SK-N-SH (cell line): ENCODE results near the gene METTL13. TPM values are rescaled to one million over a fixed set of nuclear protein-coding genes. Genes with fewer than 3 reads are reported as not detected.
A peak's percentile ranks its signal among the peaks of the same experiment; 100 is the strongest.

Source experiments
- CTCF ChIA-PET: fragments of 300-600, 350-600 bp; formaldehyde crosslinking; extraction: SDS; loops from one replicate; lab custom pipeline; 2021; lab: Yijun Ruan, JAX
- POLR2A ChIA-PET: fragments of 350-600 bp; sonication (Branson Sonifier 250); formaldehyde crosslinking; extraction: SDS; loops from one replicate; lab custom pipeline; 2020; ENCODE audit warnings: antibody characterized with exemption, inconsistent platforms; lab: Yijun Ruan, JAX
- DNase-seq: peaks from one replicate; pipeline ENCODE4 v3.0.0; 2012
- H2AFZ ChIP-seq: fragments of 200-600 bp; sonication (generic); 2 replicates; pipeline ENCODE4 v1.8.1; 2016; ENCODE audit warnings: antibody characterized with exemption, mild to moderate bottlenecking, low read depth
- H3F3A ChIP-seq: fragments of 200-600 bp; sonication (generic); replicated peaks from 2 replicates; pipeline ENCODE3; 2016; ENCODE audit warnings: antibody characterized with exemption, mild to moderate bottlenecking; ENCODE audit not compliant: insufficient read depth
- H3K27ac ChIP-seq, 2 experiments: fragments of 200-500 bp in 1 of 2; fragments of 200-600 bp in 1 of 2; sonication (Bioruptor generic) in 1 of 2; sonication (generic), shearing (Covaris generic) in 1 of 2; 2 replicates each; pipeline versions ENCODE4 v1.5.1 to v1.6.1; 2014 to 2016; ENCODE audit warnings: low read depth in 2 of 2, inconsistent platforms in 1 of 2, low read length in 1 of 2, mild to moderate bottlenecking in 1 of 2, mixed read lengths in 1 of 2
- H3K27me3 ChIP-seq: fragments of 200-600 bp; sonication (generic), shearing (Covaris generic); 2 replicates; pipeline ENCODE4 v1.6.1; 2016; ENCODE audit warnings: mixed run types; ENCODE audit not compliant: insufficient read depth
- H3K36me3 ChIP-seq, 2 experiments: fragments of 200-500 bp in 1 of 2; fragments of 200-600 bp in 1 of 2; sonication (Bioruptor generic) in 1 of 2; sonication (generic) in 1 of 2; replicated peaks in 1 of 2; 2 replicates each; pipeline versions ENCODE3 to v1.5.1; 2014 to 2016; ENCODE audit warnings: low read length in 1 of 2, mild to moderate bottlenecking in 1 of 2; ENCODE audit not compliant: insufficient read depth in 2 of 2, control insufficient read depth in 1 of 2
- H3K4me1 ChIP-seq, 2 experiments: fragments of 200-500 bp in 1 of 2; fragments of 200-600 bp in 1 of 2; sonication (Bioruptor generic) in 1 of 2; sonication (generic), shearing (Covaris generic) in 1 of 2; 2 replicates each; pipeline versions ENCODE4 v1.5.1 to v1.6.1; 2014 to 2016; ENCODE audit warnings: low read depth in 1 of 2, low read length in 1 of 2, mixed run types in 1 of 2; ENCODE audit not compliant: insufficient read depth in 2 of 2, control insufficient read depth in 1 of 2
- H3K4me2 ChIP-seq: fragments of 200-600 bp; sonication (generic), shearing (Covaris generic); 2 replicates; pipeline ENCODE4 v1.6.1; 2017; ENCODE audit warnings: mixed run types
- H3K4me3 ChIP-seq, 2 experiments: fragments of 200-500 bp in 1 of 2; fragments of 200-600 bp in 1 of 2; sonication (Bioruptor generic) in 1 of 2; sonication (generic), shearing (Covaris generic) in 1 of 2; 2 replicates each; pipeline versions ENCODE4 v1.5.1 to v1.8.1; 2014 to 2016; ENCODE audit warnings: low read depth in 2 of 2, inconsistent platforms in 1 of 2, low read length in 1 of 2, mild to moderate bottlenecking in 1 of 2, mixed read lengths in 1 of 2, moderate library complexity in 1 of 2
- H3K79me2 ChIP-seq: fragments of 200-600 bp; sonication (generic); 2 replicates; pipeline ENCODE4 v1.8.1; 2017; ENCODE audit warnings: mild to moderate bottlenecking; ENCODE audit not compliant: insufficient read depth
- H3K9ac ChIP-seq: fragments of 200-600 bp; sonication (generic); 2 replicates; pipeline ENCODE4 v1.6.1; 2017; ENCODE audit warnings: mixed run types
- H3K9me2 ChIP-seq: fragments of 200-600 bp; sonication (generic); 2 replicates; pipeline ENCODE4 v1.6.1; 2017; ENCODE audit warnings: mixed run types
- H3K9me3 ChIP-seq: fragments of 200-600 bp; sonication (generic); 2 replicates; pipeline ENCODE4 v1.6.1; 2017; ENCODE audit warnings: mixed run types, mild to moderate bottlenecking, moderate library complexity
- H4K20me1 ChIP-seq: fragments of 200-600 bp; sonication (generic); 2 replicates; pipeline ENCODE4 v1.6.1; 2017; ENCODE audit warnings: mild to moderate bottlenecking, mixed run types; ENCODE audit not compliant: insufficient read depth
- CHD2 ChIP-seq: fragments of 150-350 bp; IDR thresholded peaks from 2 replicates; pipeline ENCODE4 v1.6.1; 2018; ENCODE audit warnings: low read length; ENCODE audit not compliant: partially characterized antibody
- CTCF ChIP-seq: fragments of 200-600 bp; sonication (generic); IDR thresholded peaks from 2 replicates; pipeline ENCODE4 v1.6.1; 2017; ENCODE audit warnings: antibody characterized with exemption, mild to moderate bottlenecking, moderate library complexity
- ELF1 ChIP-seq: IDR thresholded peaks from 2 replicates; pipeline ENCODE4 v1.4.0; 2012
- EP300 ChIP-seq, 2 experiments: IDR thresholded peaks; 2 replicates each; pipeline versions ENCODE4 v1.4.0 to v1.6.1; 2012; ENCODE audit warnings: borderline replicate concordance in 1 of 2, low read depth in 1 of 2, low read length in 1 of 2
- EZH2phosphoT487 ChIP-seq: fragments of 200-600 bp; sonication (generic); IDR thresholded peaks from 2 replicates; pipeline ENCODE4 v1.6.1; 2017; ENCODE audit warnings: low read depth, mixed run types, mild to moderate bottlenecking, antibody characterized with exemption, moderate library complexity, borderline replicate concordance
- FOSL2 ChIP-seq: IDR thresholded peaks from 2 replicates; pipeline ENCODE4 v1.4.0; 2012; ENCODE audit warnings: low read depth, mild to moderate bottlenecking, moderate library complexity, borderline replicate concordance
- FOXJ3 ChIP-seq: sonication (generic); formaldehyde crosslinking; IDR thresholded peaks from 2 replicates; pipeline ENCODE4 v1.5.1; 2020; ENCODE audit warnings: mild to moderate bottlenecking, missing genetic modification reagents
- FOXM1 ChIP-seq: IDR thresholded peaks from 2 replicates; pipeline ENCODE4 v1.4.0; 2012; ENCODE audit warnings: low read depth, mild to moderate bottlenecking
- GABPA ChIP-seq: IDR thresholded peaks from 2 replicates; pipeline ENCODE4 v1.4.0; 2012; ENCODE audit warnings: low read depth, mild to moderate bottlenecking
- GATA2 ChIP-seq: sonication (generic); formaldehyde crosslinking; IDR thresholded peaks from 2 replicates; pipeline ENCODE4 v1.5.0; 2020; ENCODE audit warnings: mild to moderate bottlenecking, missing genetic modification reagents
- JUND ChIP-seq: IDR thresholded peaks from 2 replicates; pipeline ENCODE4 v1.4.0; 2012
- MAX ChIP-seq: IDR thresholded peaks from 2 replicates; pipeline ENCODE4 v1.4.0; 2012; ENCODE audit warnings: low read depth
- MXI1 ChIP-seq: IDR thresholded peaks from 2 replicates; pipeline ENCODE4 v1.6.1; 2012; ENCODE audit warnings: mild to moderate bottlenecking, low read depth, low read length, improper control_type of control experiment
- NFIC ChIP-seq: IDR thresholded peaks from 2 replicates; pipeline ENCODE4 v1.4.0; 2012; ENCODE audit warnings: borderline replicate concordance
- NRF1 ChIP-seq: IDR thresholded peaks from 2 replicates; pipeline ENCODE4 v1.6.1; 2012; ENCODE audit warnings: low read depth, mild to moderate bottlenecking, low read length
- PBX3 ChIP-seq: IDR thresholded peaks from 2 replicates; pipeline ENCODE4; 2012
- POLR2AphosphoS5 ChIP-seq: IDR thresholded peaks from 2 replicates; pipeline ENCODE4 v1.6.1; 2012; ENCODE audit warnings: low read depth, low read length
- RAD21 ChIP-seq: IDR thresholded peaks from 2 replicates; pipeline ENCODE4 v1.6.1; 2012; ENCODE audit warnings: mild to moderate bottlenecking, low read length
- RCOR1 ChIP-seq: fragments of 150-350 bp; IDR thresholded peaks from 2 replicates; pipeline ENCODE4 v1.6.1; 2017; ENCODE audit warnings: antibody characterized with exemption, low read length
- RXRA ChIP-seq: IDR thresholded peaks from 2 replicates; pipeline ENCODE4 v1.4.0; 2012; ENCODE audit warnings: low read depth, mild to moderate bottlenecking, borderline replicate concordance
- TAF1 ChIP-seq: IDR thresholded peaks from 2 replicates; pipeline ENCODE4 v1.6.1; 2012; ENCODE audit warnings: low read depth, mild to moderate bottlenecking, low read length, moderate library complexity, borderline replicate concordance
- TCF12 ChIP-seq: IDR thresholded peaks from 2 replicates; pipeline ENCODE4 v1.4.0; 2012
- TEAD4 ChIP-seq: IDR thresholded peaks from 2 replicates; pipeline ENCODE4 v1.4.0; 2012; ENCODE audit warnings: mild to moderate bottlenecking, borderline replicate concordance; ENCODE audit not compliant: insufficient read depth
- USF1 ChIP-seq: IDR thresholded peaks from 2 replicates; pipeline ENCODE4 v1.4.0; 2012; ENCODE audit warnings: low read depth, borderline replicate concordance
- USF2 ChIP-seq: fragments of 150-350 bp; IDR thresholded peaks from 2 replicates; pipeline ENCODE4 v1.6.1; 2017; ENCODE audit warnings: antibody characterized with exemption, low read length, low read depth, borderline replicate concordance
- YY1 ChIP-seq: IDR thresholded peaks from 2 replicates; pipeline ENCODE4 v1.4.0; 2012; ENCODE audit warnings: low read depth, mild to moderate bottlenecking
- ZBTB33 ChIP-seq: IDR thresholded peaks from 2 replicates; pipeline ENCODE4 v1.4.0; 2012; ENCODE audit warnings: low read depth, borderline replicate concordance
- WGBS: methylation state at CpG from one replicate; pipeline ENCODE4 v1.1.6; 2017; ENCODE audit warnings: low lambda C conversion rate; 5-methylcytosine and 5-hydroxymethylcytosine counted together
- polyA plus RNA-seq, 3 experiments: library from polyadenylated mRNA; depleted of rRNA; stranded (reverse); fragments of >200 nt; gene quantifications; 2 replicates each; pipeline ENCODE4 v1.2.3, GENCODE V29; 2012

The METTL13 gene
- polyA plus RNA-seq, 1 of the 3 experiments (the other 2 are of a cell fraction): 32.7 TPM

- 41% methylated on average over 8 of the region's 8 CpGs for WGBS
- ChIA-PET CTCF (interaction anchor here (0.8 to 5.1 kb wide), 9 partner anchors 13 to 257 kb away, joined by 3 to 20 read pairs (median 3); partner anchors contain the start of genes METTL13 and PRRC2C), POLR2A (interaction anchor here (0.7 to 1.6 kb wide), 3 partner anchors 10 to 38 kb away, joined by 3 to 12 read pairs (median 6); partner anchors contain the start of gene METTL13)
- DNase-seq: no peak
- H3K36me3 ChIP-seq: no peaks in the 10 kb centered on the region
- H2AFZ ChIP-seq: peak overlapping the region; percentile 95
- H3K27ac ChIP-seq: peak overlapping the region; percentile 95 to 100
- H3K79me2 ChIP-seq: peaks cover 26% of the 10 kb centered on the region
- peaks cover 10% of the 10 kb centered on the region for H3F3A ChIP-seq
- peaks cover 19 to 22% of the 10 kb centered on the region in 2 experiments for H3K4me1 ChIP-seq
- peak overlapping the region; percentile 59 to 96 for H3K4me3 ChIP-seq
- peak overlapping the region; percentile 86 for H3K4me2 ChIP-seq
- H3K9me3 ChIP-seq: no peaks in the 10 kb centered on the region
- no peaks in the 10 kb centered on the region for H3K27me3 ChIP-seq
- H4K20me1 ChIP-seq: no peaks in the 10 kb centered on the region
- peak overlapping the region; percentile 83 for H3K9ac ChIP-seq
- no peaks in the 10 kb centered on the region for H3K9me2 ChIP-seq
- TF ChIP-seq FOXM1 (peak; percentile 92), USF2 (no peak), TAF1 (no peak), TCF12 (no peak), RAD21 (no peak), EP300 (IDR thresholded peaks at IDR 0.05; ENCODE audit: borderline replicate concordance in 1 of 2, low read depth in 1 of 2, low read length in 1 of 2) (no peak), TEAD4 (no peak), FOSL2 (peak; percentile 64; the same call in 1 of the 2 replicates), JUND (no peak), USF1 (peak; percentile 62; the same call in 1 of the 2 replicates), MAX (peak; percentile 38; the same call in 1 of the 2 replicates), FOXJ3 (no peak), PBX3 (no peak), MXI1 (0 out of 2 replicates have a peak, but pooled peaks have one; percentile 1), RCOR1 (no peak), NRF1 (no peak), ELF1 (no peak), EZH2phosphoT487 (no peak), CTCF (no peak), RXRA (no peak), ZBTB33 (no peak), GATA2 (CRISPR knock-in tag) (no peak), YY1 (no peak), GABPA (no peak), CHD2 (no peak), NFIC (no peak), POLR2AphosphoS5 (no peak; the same call in 1 of the 2 replicates)
Observed at GRCh38 chr1:171743081-171743870, 38.2 kb upstream of the METTL13 start.
